Right lobe of liver (tissue), 4 donors: Measurements from ENCODE around the gene UGT1A3.

Source experiments
- CTCF ChIP-seq, 4 donors: fragments of 200-600 bp in 3 of 4; fragments of 450-650 bp in 1 of 4; IDR thresholded peaks; one replicate each; pipeline versions ENCODE4 v1.5.1 to v1.8.0; 2016 to 2022; ENCODE audit warnings: antibody characterized with exemption in 4 of 4, mild to moderate bottlenecking in 2 of 4
- POLR2A ChIP-seq: fragments of 450-650 bp; IDR thresholded peaks from one replicate; pipeline ENCODE4 v1.6.1; 2017; ENCODE audit warnings: antibody characterized with exemption, mild to moderate bottlenecking
- donor health status: DM: no; HTN: no; CAD: no.
- donor health status: DM: no; HTN: no; CAD: no.
- donor health status: DM: no; HTN: yes; CAD: no.

GRCh38 chr2:233690444-233690843 is 38.4 kb upstream of the UGT1A3 start:
- TF ChIP-seq CTCF (IDR thresholded peaks at IDR 0.05) (no peak), POLR2A (no peak)
